CD4-positive, alpha-beta T cell (primary cell): ENCODE data around the gene ANXA3. TPM values are rescaled to one million over a fixed set of nuclear protein-coding genes. Genes with fewer than 3 reads are reported as not detected.

Experiments used
- ATAC-seq: fragments of 200-7000 bp; cut with Tn5 transposase; one replicate; pipeline ENCODE4 v1.10.0; 2022; ENCODE audit warnings: mild to moderate bottlenecking; ENCODE audit not compliant: poor library complexity
- CTCF ChIA-PET: fragments of 350-600 bp; sonication (Branson Sonifier 250); formaldehyde crosslinking; loops from one replicate; lab custom pipeline; 2021; ENCODE audit warnings: antibody characterized with exemption, inconsistent platforms; lab: Charles Lee
- POLR2A ChIA-PET: fragments of 350-600 bp; sonication (Branson Sonifier 250); formaldehyde crosslinking; loops from one replicate; lab custom pipeline; 2021; ENCODE audit warnings: antibody characterized with exemption, inconsistent platforms; lab: Charles Lee
- DNase-seq, 14 experiments: peaks; one replicate each; pipeline ENCODE4 v3.0.0-alpha.2; 2013 to 2020; ENCODE audit warnings: mixed read lengths in 2 of 14
- H3K27ac ChIP-seq, 2 donors: one replicate each; pipeline versions ENCODE4 v1.5.1 to v1.7.0; 2013; ENCODE audit warnings: low read length in 2 of 2, low read depth in 1 of 2, mild to moderate bottlenecking in 1 of 2
- H3K27me3 ChIP-seq, 2 experiments: 1 replicate in 1 of 2; 2 replicates in 1 of 2; pipeline versions ENCODE4 v1.6.1 to v1.7.0; 2013; ENCODE audit warnings: low read length in 2 of 2, control low read depth in 1 of 2, mild to moderate bottlenecking in 1 of 2, moderate library complexity in 1 of 2; ENCODE audit not compliant: insufficient read depth in 2 of 2, control insufficient read depth in 1 of 2
- H3K36me3 ChIP-seq: one replicate; pipeline ENCODE4 v1.6.1; 2013; ENCODE audit warnings: low read length, control low read depth; ENCODE audit not compliant: insufficient read depth
- H3K4me1 ChIP-seq: one replicate; pipeline ENCODE4 v1.6.1; 2013; ENCODE audit warnings: low read length, control low read depth; ENCODE audit not compliant: insufficient read depth
- H3K4me3 ChIP-seq: one replicate; pipeline ENCODE4 v1.5.1; 2013; ENCODE audit warnings: mild to moderate bottlenecking, low read length, moderate library complexity
- H3K9me3 ChIP-seq, 2 experiments: 1 replicate in 1 of 2; 2 replicates in 1 of 2; pipeline versions ENCODE4 v1.6.1 to v1.7.0; 2013; ENCODE audit warnings: low read length in 2 of 2, mild to moderate bottlenecking in 2 of 2, control low read depth in 1 of 2, moderate library complexity in 1 of 2; ENCODE audit not compliant: control insufficient read depth in 1 of 2, insufficient read depth in 1 of 2
- H3K27ac Mint-ChIP-seq: one replicate; pipeline ENCODE4 v1.8.0; 2020; ENCODE audit warnings: mixed read lengths
- H3K27me3 Mint-ChIP-seq: one replicate; pipeline ENCODE4 v1.8.0; 2021; ENCODE audit warnings: mixed read lengths
- H3K36me3 Mint-ChIP-seq: one replicate; pipeline ENCODE4 v1.8.0; 2021; ENCODE audit warnings: low read depth, mixed read lengths
- H3K4me1 Mint-ChIP-seq: one replicate; pipeline ENCODE4 v1.8.0; 2021; ENCODE audit warnings: low read depth, mixed read lengths
- H3K4me3 Mint-ChIP-seq: one replicate; pipeline ENCODE4 v1.8.0; 2020; ENCODE audit warnings: mild to moderate bottlenecking, mixed read lengths
- H3K9me3 Mint-ChIP-seq: one replicate; pipeline ENCODE4 v1.8.0; 2020; ENCODE audit warnings: mixed read lengths
- intact Hi-C, 2 experiments: fragments of 100-400 bp; cut with DNase I in 1 of 2; cut with micrococcal nuclease in 1 of 2; formaldehyde crosslinking; loops; one replicate each; pipeline versions ENCODE4 v1.15.1 to v1.9.0; 2023 to 2025; cut with DNase I, micrococcal nuclease
- total RNA-seq, 174 experiments: library from RNA in 2 of 174; stranded (reverse) in 2 of 174; gene quantifications; one replicate each; pipeline ENCODE4 v1.2.3 and lab custom pipeline; 2021 to 2026
- TF ChIP-seq, protein P1 (sequence below): fragments of 200-600 bp; IDR thresholded peaks from one replicate; pipeline ENCODE4 v1.8.0; 2022; ENCODE audit warnings: antibody characterized with exemption, mild to moderate bottlenecking

ANXA3 gene
- total RNA-seq, 2 experiments from 2014 or later = not detected

DNA sequence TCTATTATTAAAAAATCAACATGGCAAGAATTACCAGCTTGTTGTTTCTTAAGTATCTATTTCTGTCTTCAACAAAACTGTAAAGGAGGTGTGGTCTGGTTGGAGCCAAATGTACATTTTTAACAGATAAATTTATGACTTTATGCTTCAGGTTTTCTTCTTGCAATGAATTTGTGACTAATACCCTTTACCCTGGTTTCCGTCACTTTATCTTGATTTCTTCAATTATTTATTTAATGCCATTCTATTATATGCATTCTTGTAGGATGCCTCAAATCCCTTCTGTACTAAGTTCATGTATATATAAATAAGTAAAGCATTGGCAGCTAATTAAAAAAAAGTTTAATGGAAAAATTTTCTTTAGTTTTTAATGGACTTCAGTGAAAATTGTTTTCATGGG, 41.5 kb upstream of the ANXA3 start:
- no peak overlapping the region for H3K27ac Mint-ChIP-seq
- no peaks in the 10 kb centered on the region for H3K27me3 ChIP-seq

DNA sequence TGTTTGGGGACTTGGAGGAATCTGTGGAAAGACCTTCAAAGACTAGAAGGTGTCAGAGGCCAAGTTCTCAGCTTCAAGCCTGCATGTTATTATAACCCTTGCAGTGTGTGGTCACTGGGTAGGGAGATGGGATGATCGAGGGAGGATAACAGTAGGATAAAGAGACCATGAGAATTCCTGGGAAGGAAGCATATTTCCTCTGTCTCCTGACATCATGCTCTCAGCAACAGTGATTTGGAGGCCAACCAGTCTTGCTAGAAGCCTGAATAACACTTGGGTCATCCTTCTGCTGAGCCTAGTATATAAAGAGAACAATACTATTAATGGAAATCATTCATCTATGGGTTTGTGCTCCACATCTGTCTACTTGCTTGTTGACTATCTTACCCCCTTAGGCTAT, 40.9 kb upstream of the ANXA3 start:
- Histone ChIP-seq H3K27me3 (no peaks in the 10 kb centered on the region), H3K4me3 (no peak overlapping the region), H3K36me3 (no peaks in the 10 kb centered on the region), H3K9me3 (no peaks in the 10 kb centered on the region), H3K27ac (no peak overlapping the region), H3K4me1 (no peaks in the 10 kb centered on the region)
- CTCF ChIA-PET = no interaction called here
- Mint-ChIP-seq H3K9me3 (no peaks in the 10 kb centered on the region), H3K4me1 (no peaks in the 10 kb centered on the region), H3K27ac (no peak overlapping the region), H3K36me3 (no peaks in the 10 kb centered on the region), H3K27me3 (no peaks in the 10 kb centered on the region), H3K4me3 (no peak overlapping the region)
- ATAC-seq (no peak), DNase-seq (no peak)
- POLR2A ChIA-PET = no interaction called here
- intact Hi-C loops = loop anchor here in 1 of 2 experiments (10.0 kb wide), 1 partner anchor 546 kb away; no protein-coding TSS in a partner anchor
- TF ChIP-seq, protein P1, sequence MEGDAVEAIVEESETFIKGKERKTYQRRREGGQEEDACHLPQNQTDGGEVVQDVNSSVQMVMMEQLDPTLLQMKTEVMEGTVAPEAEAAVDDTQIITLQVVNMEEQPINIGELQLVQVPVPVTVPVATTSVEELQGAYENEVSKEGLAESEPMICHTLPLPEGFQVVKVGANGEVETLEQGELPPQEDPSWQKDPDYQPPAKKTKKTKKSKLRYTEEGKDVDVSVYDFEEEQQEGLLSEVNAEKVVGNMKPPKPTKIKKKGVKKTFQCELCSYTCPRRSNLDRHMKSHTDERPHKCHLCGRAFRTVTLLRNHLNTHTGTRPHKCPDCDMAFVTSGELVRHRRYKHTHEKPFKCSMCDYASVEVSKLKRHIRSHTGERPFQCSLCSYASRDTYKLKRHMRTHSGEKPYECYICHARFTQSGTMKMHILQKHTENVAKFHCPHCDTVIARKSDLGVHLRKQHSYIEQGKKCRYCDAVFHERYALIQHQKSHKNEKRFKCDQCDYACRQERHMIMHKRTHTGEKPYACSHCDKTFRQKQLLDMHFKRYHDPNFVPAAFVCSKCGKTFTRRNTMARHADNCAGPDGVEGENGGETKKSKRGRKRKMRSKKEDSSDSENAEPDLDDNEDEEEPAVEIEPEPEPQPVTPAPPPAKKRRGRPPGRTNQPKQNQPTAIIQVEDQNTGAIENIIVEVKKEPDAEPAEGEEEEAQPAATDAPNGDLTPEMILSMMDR = no peak

More for the DNA sequence above, 41.5 kb upstream of the ANXA3 start:
- H3K4me3 Mint-ChIP-seq = no peak overlapping the region
- no peaks in the 10 kb centered on the region for H3K9me3 Mint-ChIP-seq
- H3K4me3 ChIP-seq = no peak overlapping the region
- no peaks in the 10 kb centered on the region for H3K36me3 ChIP-seq
- DNase-seq = no peak
- H3K27me3 Mint-ChIP-seq = no peaks in the 10 kb centered on the region
- no peak overlapping the region for H3K27ac ChIP-seq
- TF ChIP-seq, protein P1 = no peak
- ChIA-PET POLR2A (no interaction called here), CTCF (interaction anchor here (0.7 kb wide), 1 partner anchor 28 kb away, joined by 3 read pairs; no protein-coding TSS in a partner anchor)
- no peaks in the 10 kb centered on the region for H3K9me3 ChIP-seq
- intact Hi-C loops = loop anchor here in 1 of 2 experiments (10.0 kb wide), 1 partner anchor 545 kb away; no protein-coding TSS in a partner anchor
- no peaks in the 10 kb centered on the region for H3K4me1 Mint-ChIP-seq
- no peak for ATAC-seq
- no peaks in the 10 kb centered on the region for H3K4me1 ChIP-seq
- H3K36me3 Mint-ChIP-seq = no peaks in the 10 kb centered on the region

DNA sequence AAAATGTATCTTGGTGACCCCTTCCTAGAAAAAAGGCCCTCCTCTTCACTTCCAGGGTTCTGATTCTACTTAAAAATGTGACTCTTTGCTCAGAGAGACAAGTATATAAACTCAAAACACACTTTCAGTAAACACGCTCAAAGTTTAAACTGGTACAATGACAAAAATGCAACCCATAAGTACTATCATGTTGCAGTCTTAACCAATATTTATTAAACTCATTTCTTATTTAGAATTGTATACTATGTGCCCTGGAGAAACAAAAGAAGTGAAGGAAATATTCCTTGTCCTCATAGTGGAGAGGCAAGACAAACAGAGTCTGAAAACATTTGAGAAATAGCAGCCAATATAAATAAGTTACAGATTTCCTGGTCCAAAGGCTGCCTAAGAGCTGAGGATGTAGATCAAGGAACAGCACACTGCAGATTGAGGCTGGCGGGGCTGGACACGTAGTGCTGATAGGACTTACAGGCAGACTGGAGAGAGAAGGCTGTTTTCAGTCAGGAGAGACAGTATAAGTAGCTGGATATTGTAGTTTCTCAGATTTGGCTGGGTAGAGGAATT, 39.1 kb upstream of the ANXA3 start:
- Mint-ChIP-seq H3K27me3 (no peaks in the 10 kb centered on the region), H3K4me3 (no peak overlapping the region), H3K4me1 (no peaks in the 10 kb centered on the region), H3K36me3 (no peaks in the 10 kb centered on the region), H3K27ac (no peak overlapping the region), H3K9me3 (no peaks in the 10 kb centered on the region)
- CTCF ChIA-PET = no interaction called here
- H3K27ac ChIP-seq = no peak overlapping the region
- POLR2A ChIA-PET = no interaction called here
- ATAC-seq (no peak), DNase-seq (no peak)
- no peaks in the 10 kb centered on the region for H3K36me3 ChIP-seq
- intact Hi-C loops = loop anchor here in 1 of 2 experiments (10.0 kb wide), 1 partner anchor 548 kb away; no protein-coding TSS in a partner anchor
- H3K9me3 ChIP-seq = no peaks in the 10 kb centered on the region
- no peaks in the 10 kb centered on the region for H3K4me1 ChIP-seq
- H3K4me3 ChIP-seq = no peak overlapping the region
- TF ChIP-seq, protein P1 = no peak
- no peaks in the 10 kb centered on the region for H3K27me3 ChIP-seq
